ENCODE data around the gene TADA1.

TADA1 gene

DNA sequence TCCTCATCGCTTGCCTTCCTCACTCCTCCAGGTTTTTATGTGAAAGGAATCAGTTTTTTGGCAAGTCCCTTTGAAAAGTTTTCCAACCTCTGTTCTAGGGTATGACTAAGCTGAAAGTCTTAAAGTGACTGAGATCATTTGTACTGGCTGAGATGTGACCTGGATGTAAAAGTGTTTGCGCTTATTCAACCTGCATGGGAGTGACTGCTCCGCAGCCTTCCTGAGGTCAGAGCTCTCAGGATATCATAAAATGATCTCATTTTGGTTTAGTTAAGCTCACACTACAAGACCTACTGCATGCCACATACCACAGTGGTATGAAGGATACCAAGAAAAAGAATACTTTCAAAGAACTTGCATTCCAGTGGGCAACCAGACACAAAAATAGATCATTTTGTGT, 29.8 kb upstream of the TADA1 start:
- no peak for DNase-seq
- intact Hi-C loops (cut with DNase I; ENCODE audit: low total_unique reads) = loop anchor here (5.0 kb wide), 1 partner anchor 151 kb away; no protein-coding TSS in a partner anchor
- no peak overlapping the region for H3K4me3 ChIP-seq
- peak overlapping the region; percentile 22 to 50 for H3K27ac ChIP-seq
- H3K4me1 ChIP-seq = peaks cover 0 to 25% (median 7%) of the 10 kb centered on the region in 4 donors
- no peaks in the 10 kb centered on the region for H3K36me3 ChIP-seq
- no peaks in the 10 kb centered on the region for H3K27me3 ChIP-seq
- no peaks in the 10 kb centered on the region for H3K9me3 ChIP-seq
- TF ChIP-seq CTCF (IDR thresholded peaks at IDR 0.05) = no peak

- H3K4me1 ChIP-seq = peaks cover 0 to 25% (median 7%) of the 10 kb centered on the region in 4 donors
- no peaks in the 10 kb centered on the region for H3K9me3 ChIP-seq
- intact Hi-C loops (cut with DNase I; ENCODE audit: low total_unique reads) = loop anchor here (5.0 kb wide), 1 partner anchor 152 kb away; no protein-coding TSS in a partner anchor
- DNase-seq = no peak
- H3K27me3 ChIP-seq = no peaks in the 10 kb centered on the region
- peak overlapping the region; percentile 22 to 50 for H3K27ac ChIP-seq
- no peak for TF ChIP-seq CTCF (IDR thresholded peaks at IDR 0.05)
- no peaks in the 10 kb centered on the region for H3K36me3 ChIP-seq
- H3K4me3 ChIP-seq = no peak overlapping the region
Observed at GRCh38 chr1:166905136-166905535, 29.1 kb upstream of the TADA1 start.

- Histone ChIP-seq H3K27me3 (no peaks in the 10 kb centered on the region), H3K27ac (no peak overlapping the region), H3K4me1 (peaks cover 0 to 25% (median 7%) of the 10 kb centered on the region in 4 donors), H3K4me3 (no peak overlapping the region), H3K9me3 (no peaks in the 10 kb centered on the region), H3K36me3 (no peaks in the 10 kb centered on the region)
- no peak for DNase-seq
- intact Hi-C loops (cut with DNase I; ENCODE audit: low total_unique reads) = no loop called here
- no peak for TF ChIP-seq CTCF (IDR thresholded peaks at IDR 0.05)
Observed at GRCh38 chr1:166903232-166903631, 27.2 kb upstream of the TADA1 start.

DNA sequence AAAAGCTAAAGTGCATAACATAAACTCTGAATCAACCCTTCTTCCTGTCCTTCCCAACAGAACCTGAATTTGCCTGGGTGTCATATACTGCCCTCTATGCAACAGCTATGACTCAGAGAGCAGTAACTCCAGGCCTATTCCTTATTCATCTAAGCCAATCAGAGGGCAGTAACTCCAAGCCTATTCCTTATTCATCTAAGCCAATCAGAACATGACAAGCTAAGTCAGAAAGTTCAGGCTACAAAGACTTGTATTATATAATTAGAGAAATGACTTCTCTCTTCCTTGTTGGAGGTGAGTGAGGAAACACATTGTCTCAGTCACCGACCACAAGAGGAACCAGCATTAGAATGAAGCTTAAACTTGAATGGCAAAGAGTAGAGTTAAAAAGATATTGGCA, 26.2 kb upstream of the TADA1 start:
- Histone ChIP-seq H3K36me3 (no peaks in the 10 kb centered on the region), H3K9me3 (no peaks in the 10 kb centered on the region), H3K4me3 (no peak overlapping the region), H3K4me1 (peaks cover 0 to 25% (median 7%) of the 10 kb centered on the region in 4 donors), H3K27me3 (no peaks in the 10 kb centered on the region), H3K27ac (no peak overlapping the region)
- intact Hi-C loops (cut with DNase I; ENCODE audit: low total_unique reads) = no loop called here
- TF ChIP-seq CTCF (IDR thresholded peaks at IDR 0.05) = no peak
- no peak for DNase-seq

DNA sequence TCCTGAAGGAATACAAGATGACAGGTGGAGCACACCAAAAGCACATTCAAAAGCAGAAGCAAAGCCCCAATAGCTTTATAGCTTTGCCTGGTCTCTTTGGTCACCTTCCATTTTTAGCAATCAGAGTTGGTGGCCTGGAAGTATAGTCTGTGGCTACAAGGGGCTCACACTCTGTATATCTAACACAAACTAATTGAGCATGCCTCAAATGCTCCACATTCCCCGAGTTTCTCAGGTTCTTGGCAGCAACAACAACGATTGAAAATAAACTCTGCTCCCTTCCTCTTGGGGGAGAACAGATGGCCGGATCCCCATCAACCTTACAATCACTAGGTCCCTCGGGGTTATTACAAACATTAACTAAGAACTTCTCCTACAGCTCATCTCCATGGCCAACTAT, 24.9 kb upstream of the TADA1 start:
- intact Hi-C loops (cut with DNase I; ENCODE audit: low total_unique reads) = no loop called here
- no peak for TF ChIP-seq CTCF (IDR thresholded peaks at IDR 0.05)

DNA sequence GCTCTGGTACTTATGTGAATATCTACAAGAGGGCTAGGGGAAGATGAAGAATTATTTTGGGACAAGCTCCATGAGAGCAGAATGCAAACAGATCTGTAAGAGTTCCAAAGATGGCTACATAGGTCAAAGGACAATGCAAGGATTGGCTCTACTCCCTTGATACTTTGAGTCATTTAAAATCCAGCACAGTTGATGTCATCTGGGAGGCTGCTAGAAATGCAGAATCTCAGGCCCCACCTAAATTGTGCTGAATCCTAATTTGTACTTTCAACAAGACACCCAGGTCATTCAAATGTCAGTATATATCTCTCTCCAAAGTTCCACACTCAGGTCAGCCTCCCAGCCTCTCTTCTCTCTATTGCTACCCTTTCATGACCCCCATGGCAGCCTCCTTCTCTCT, 23.7 kb upstream of the TADA1 start:
- intact Hi-C loops (cut with DNase I; ENCODE audit: low total_unique reads) = no loop called here
- peaks cover 0 to 4% (median 0%) of the 10 kb centered on the region in 4 donors for H3K4me1 ChIP-seq
- no peak for TF ChIP-seq CTCF (IDR thresholded peaks at IDR 0.05)

More for the DNA sequence above, 24.9 kb upstream of the TADA1 start:
- H3K27me3 ChIP-seq = no peaks in the 10 kb centered on the region
- H3K36me3 ChIP-seq = no peaks in the 10 kb centered on the region
- no peaks in the 10 kb centered on the region for H3K9me3 ChIP-seq
- no peak overlapping the region for H3K4me3 ChIP-seq
- H3K4me1 ChIP-seq = peaks cover 0 to 16% (median 7%) of the 10 kb centered on the region in 4 donors
- no peak for DNase-seq
- H3K27ac ChIP-seq = no peak overlapping the region

More for the DNA sequence above, 23.7 kb upstream of the TADA1 start:
- Histone ChIP-seq H3K27ac (no peak overlapping the region), H3K4me3 (no peak overlapping the region), H3K9me3 (no peaks in the 10 kb centered on the region), H3K36me3 (no peaks in the 10 kb centered on the region), H3K27me3 (no peaks in the 10 kb centered on the region)
- DNase-seq = no peak

Data from tibial artery (tissue), 4 donors.